NCI-H524 (cell line): Measurements from ENCODE around the gene ASPDH.
"Not testable (repeated sequence)": the region's sequence is repeated elsewhere in the genome, so short reads cannot be mapped to it uniquely, and the experiment has no call there.

ENCODE experiments used
- DNase-seq, 2 experiments: peaks; one replicate each; lab custom pipeline; 2025; lab: John Stamatoyannopoulos, UW

Gene ASPDH

DNA sequence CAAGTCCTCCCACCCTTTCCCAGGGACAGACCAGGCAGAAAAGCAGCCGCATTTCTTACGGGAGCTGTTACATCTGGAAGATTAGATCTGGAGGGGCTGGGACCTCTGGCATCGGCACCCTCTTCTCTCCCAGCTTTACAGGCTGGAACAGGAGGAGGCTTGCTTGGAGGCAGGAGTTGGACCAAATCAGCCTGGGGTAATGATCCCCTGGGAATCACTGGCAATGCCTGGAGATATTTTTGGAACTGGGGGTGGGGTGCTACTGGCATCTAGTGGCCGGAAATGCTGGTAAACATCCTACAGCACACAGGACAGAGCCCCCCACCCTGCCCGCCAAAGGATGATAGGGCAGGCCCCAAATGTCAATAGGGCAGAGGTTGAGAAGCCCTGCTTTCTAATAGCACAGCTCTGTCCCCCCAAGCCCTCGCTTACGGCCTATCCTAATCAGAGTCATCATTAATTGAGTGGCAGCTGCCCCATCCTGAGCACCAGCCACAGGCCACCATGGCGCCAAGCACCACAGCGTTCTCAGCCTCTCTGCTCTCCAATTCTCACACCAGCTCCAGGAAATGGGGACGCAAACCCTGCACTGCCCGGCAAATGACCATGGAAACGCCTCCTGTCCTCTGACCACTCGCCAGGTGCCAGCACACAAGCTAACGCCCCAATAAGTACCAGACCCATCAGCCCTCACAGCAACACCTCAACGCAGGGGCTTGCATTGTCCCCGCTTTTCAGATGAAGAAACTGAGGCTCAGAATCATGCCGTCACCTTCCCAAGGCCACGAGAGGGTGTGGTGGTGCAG, 33.9 kb upstream of the ASPDH start:
- DNase-seq, result peak in 1 of 2 experiments; percentile 29

DNA sequence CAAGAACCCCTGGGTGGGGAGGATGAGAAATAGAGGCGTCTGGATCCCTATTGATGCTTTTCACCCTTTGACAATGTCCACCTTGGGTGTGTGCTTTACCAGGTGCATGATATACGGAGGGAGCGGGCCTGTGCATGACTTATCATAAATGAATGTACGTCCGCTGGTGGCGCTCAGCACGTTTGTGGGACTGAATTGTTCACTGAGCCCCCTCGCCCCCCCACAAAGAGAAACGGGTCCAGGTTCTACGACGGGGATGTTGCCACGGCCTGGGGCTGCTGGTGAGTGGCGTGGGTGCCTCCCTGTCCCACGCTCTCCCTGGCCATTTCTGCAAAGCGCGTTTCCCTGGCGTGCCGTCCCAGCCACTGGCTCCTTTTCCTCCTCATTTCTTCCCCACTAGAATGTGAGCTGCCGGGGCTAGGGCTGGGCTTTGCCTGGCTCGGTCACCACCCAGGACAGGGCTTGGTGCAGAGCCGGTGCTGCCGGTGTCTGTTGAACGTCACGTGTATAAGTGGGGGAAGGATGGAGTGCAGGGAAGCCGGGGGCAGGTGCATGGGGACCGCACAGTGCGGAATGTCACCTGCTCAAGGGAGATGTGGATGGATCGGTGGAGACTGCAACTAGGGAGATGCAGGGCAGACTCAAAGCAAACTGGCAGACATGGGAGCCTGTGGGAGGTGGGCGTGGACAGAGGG, 33.0 kb upstream of the ASPDH start:
- DNase-seq, result no peak

DNA sequence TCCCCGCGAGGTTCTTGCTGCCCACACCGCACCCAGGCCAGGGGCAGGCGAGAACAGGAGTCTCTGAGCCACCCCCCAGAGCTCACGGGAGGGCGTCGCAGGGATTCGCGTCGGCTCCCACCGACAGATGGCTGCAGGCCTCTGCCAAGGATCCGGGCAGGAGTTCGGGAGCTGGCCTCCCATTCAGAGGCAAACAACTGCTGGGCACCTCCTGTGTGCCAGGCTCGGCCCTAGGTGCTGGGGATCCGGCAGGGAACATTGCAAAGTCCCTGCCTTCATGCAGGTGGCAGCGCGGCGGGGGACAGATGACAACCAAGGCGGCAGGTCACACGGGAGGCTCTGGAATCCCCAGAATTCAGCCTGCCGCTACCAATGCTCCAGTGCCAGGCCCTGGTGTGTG, 29.2 kb upstream of the ASPDH start:
- DNase-seq, result no peak

DNA sequence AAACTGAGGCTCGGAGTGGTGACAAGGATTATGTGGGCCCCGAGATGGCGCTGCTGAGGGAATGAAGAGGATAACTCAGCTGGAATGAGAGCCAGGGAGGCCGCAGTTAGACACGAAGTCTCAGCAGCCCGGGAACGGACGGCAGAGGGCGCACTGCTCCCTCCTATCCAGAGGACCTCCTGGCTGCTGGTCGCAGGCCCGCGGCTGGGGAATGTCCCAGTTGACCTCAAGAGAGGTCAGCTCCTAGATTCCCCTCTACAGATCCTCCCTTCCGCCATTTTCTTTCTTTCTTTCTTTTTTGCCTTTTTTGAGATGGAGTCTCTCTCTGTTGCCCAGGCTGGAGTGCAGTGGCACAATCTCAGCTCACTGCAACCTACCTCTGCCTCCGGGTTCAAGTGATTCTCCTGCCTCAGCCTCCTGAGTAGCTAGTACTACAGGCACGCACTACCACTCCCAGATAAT, 24.1 kb upstream of the ASPDH start:
- peak; percentile 55 to 87 for DNase-seq

DNA sequence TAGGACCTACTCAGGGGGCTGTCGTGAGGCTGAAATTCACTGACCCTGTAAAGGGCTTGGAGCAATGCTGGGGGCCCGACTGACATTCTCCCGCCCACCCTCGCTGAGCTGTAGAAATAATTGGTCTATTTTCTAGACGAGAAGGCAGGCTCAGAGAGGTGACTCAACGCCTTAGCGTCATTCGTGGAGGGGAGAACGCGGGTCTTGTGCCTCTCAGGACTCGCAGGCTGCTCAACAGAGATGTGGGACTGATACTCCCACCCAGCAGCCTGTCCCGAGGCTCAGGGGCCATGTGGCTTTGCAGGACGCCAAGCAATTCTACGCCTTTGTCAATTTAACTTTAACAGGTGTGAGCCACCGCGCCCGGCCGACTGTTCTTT, 23.6 kb upstream of the ASPDH start:
- DNase-seq, result no peak

DNA sequence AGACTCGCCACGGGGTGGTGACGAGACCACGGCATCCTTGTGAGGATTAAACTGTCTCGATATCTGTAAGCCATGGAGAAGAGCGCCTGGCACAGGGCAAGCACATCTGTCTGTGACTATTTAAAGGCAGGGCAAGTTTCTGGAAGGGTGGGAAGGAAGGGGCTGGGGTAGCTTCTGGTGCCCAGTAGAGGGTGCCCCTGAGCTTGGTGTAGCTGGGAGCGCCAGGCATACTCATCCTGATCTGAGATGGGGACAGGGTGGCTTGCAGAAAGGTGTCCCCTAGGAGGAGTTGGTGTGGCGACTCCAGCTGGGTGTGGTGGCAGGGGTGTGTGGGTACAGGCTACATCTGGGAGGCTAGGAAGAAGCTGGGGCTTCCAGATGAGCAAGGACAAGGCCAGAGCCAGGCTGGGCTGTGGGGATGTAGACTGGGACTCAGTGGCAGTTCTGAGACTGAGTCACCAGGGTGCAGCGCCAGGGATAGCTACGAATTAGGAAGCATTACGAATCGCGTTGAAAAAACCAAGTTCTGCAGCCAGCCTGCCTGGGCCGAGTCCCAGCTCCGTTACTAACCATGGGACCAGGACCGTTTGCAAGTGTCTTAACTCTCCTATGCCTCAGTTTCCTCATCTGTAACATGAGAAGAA, 23.1 kb upstream of the ASPDH start:
- no peak for DNase-seq

DNA sequence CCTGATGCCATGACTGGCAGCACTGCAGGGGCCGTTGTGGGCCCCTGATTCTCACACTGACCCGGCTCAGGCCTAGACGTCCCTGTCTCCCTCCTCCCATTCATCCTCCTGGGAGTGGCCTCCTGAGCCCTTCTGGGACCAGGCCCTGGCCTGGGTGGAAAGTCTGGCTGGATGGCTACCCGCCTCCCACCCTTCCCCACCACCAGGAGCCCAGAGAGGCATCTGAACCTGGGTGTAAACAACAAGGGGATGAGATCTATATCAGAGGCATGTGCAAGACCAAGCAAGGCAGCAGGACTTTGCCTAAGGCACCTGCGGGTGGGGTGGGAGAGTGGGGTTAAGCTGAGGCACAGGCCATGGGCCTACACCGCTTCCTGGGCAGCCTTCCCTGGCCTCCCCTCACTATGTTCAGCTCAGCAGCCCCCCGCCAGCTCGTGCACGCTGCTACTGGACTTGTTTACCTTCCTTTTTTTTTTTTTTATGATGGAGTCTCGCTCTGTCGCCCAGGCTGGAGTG, 22.0 kb upstream of the ASPDH start:
- no peak for DNase-seq

DNA sequence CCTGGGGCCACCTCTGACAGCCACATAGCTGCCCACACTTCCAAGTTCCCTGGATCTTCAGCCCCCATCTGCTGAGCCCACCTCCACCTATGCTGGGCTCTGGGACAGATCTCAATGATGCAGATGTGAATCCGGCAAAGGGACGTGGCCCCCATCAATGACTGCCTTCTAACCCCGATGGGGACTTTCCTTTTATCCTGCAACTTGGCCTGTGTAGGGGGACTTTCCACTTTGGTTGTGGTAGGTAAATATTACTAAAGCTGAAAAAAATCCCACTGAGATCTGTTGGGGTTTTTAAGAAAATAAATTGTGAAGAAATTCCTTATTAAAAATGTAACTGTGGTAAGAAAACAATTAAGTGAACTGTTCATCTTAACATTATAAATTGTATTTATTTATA, 20.8 kb upstream of the ASPDH start:
- no peak for DNase-seq

DNA sequence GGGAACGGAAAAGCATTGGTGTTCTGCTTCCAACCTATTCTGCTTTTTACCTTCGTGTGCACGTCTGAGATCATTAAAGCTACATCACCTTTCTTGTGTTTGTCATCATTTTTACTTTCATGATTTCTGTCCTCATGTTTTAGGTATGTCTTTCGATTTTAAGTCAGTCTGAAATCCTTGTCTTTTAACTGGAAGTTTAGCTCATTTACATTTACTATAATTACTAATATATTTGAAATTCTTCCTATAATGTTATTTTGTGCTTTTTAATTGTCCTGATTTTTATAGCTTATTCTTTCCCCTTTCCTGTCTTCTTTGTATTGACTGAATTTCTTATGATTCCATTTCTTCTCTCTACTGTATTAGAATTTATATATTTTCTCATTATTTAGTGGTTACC, 19.2 kb upstream of the ASPDH start:
- DNase-seq, result no peak

DNA sequence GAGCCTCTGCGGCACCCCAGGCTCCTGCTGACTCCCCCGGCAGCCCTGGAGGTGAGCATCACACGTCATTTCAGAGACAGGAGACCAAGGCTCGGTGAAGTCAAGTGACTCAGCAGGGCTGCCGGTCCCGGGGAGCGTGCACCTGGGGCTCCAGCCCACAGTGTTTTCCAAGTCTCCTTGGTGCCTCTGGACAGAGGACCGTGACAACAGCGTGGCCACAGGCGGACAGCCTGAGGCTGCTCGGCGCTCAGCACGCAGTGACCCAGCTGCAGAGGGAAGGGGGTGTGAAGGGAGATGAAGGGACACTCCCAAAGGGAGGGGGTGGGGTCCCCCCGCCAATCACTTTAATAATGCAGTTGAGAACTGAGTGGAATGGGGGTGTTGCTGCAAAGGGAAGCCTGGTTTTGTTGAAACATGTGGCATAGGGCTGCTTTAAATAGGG, 17.5 kb upstream of the ASPDH start:
- no peak for DNase-seq

DNA sequence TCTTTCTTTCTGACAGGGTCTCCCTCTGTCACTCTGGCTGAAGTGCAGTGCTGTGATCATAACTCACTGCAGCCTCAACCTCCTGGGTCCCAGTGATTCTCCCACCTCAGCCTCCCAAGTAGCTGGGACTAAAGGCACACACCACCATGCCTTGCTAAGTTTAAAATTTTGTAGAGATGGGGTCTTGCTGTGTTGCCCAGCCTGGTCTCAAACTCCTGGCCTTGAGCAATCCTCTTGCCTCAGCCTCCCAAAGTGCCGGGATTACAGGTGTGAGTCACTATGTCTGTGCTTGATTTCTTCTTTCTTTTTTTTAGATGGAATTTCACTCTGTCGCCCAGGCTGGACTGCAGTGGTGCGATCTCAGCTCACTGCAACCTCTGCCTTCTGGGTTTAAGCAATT, 14.3 kb upstream of the ASPDH start:
- DNase-seq, result not testable (repeated sequence)

DNA sequence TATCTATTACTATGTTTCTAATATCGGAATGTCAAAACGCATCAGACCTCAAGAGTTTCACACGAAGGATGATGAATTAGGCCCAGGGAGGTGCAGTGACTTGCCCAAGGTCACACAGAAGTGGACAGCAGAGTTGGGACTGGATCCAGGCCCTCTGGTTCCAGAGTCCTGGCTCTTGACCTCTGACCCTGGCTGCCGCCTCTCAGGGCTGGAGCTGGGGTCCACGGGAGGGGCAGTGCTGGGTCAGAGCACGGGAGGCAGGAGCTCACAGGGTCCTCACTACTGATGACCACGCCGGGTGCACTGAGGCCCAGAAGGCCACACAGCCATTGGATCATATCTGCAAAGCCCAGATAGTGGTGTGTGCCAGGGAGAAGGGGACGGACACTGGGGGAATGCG, 9.2 kb upstream of the ASPDH start:
- DNase-seq, result no peak

DNA sequence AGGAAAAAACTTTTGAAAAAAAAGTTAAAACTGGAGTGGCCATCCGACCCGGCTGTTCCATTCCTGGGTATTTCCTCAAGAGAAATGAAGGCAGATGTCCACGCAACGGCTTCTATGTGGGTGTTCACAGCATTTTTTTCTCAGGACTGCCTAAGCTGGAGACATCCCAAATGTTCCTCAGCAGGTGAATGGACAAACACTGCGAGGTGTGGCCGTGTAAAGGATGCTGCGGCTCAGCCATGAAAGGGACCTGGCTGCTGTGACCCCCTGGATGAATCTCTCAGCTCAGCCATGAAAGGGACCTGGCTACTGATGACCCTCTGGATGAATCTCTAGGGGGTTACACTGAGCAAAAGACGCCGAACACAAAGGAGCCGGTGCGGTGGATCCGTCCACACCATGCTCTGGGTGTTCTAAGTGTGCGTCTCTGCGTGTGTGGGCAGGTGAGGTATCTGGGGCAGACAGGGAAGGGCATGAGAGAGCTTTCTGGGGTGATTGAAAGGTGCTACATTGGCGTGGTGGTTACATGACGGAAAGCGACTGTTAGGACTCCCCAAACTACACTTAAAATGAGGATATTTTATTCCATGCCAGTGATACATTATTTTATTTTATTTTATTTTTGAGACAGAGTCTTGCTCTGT, 7.2 kb upstream of the ASPDH start:
- DNase-seq, result no peak

DNA sequence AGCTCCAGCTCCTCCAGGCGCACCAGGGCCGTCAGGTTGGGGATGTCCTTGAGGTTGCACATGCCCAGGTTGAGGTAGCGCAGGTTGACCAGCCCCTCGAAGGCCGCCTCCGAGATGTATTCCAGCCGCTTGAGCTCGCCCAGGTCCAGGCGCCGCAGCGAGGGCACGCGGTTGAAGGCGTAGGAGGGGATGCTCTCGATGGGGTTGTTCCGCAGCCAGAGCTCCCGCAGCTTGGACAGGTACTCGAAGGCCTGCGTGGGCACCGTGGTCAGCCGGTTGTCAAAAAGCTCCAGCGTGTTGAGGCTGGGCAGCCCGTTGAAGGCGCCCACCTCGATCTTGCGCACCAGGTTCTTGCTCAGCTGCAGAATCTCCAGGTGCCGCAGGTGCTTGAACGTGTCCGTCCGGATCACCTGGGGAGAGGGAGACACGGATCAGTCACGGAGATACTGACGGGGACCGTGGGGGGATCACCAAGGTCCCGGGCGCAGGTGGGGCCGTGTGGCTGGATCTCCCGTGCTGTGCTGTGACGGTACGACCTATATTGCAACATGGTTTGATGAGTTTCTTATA, 5.4 kb upstream of the ASPDH start:
- no peak for DNase-seq

DNA sequence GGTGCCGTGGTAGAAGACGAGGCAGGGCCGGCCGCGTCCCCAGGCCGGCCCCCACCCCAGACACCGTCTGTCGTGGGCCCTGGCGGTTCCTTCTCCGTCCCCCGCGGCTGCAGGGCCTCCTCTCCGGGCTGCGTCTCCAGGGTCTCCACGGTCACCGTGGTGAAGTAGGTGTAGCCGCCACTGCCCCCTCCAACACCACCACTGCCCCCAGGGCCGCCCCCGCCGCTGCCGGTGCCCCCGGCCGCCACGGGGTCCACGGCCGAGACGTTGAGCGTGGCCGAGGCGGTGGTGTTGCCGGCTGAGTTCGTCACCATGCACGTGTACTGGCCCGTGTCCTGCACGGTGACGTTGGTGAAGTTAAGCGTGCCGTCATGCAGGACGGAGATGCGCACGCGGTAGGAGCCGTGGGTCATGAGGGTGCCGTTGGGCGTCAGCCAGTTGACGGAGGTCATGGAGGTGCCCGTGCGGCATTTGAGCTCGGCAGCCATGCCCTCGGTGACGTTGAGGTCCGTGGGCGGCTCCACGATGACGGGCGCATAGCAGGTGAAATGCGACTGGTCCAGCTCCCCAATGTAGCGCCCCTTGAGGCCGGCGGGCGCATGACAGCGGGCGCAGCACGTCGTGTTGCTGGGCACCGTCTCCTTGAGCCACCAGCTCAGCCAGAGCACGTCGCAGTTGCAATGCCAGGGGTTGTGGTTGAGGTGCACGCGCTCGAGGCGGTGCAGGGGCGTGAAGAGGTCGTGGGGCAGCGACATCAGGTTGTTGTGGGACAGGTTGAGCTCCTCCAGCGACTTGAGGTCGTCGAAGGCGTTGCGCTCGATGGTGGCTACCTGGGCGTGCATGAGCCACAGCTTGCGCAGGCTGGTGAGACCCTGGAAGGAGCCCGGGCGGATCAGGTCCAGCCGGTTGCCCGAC, 4.6 kb upstream of the ASPDH start:
- DNase-seq, result no peak

DNA sequence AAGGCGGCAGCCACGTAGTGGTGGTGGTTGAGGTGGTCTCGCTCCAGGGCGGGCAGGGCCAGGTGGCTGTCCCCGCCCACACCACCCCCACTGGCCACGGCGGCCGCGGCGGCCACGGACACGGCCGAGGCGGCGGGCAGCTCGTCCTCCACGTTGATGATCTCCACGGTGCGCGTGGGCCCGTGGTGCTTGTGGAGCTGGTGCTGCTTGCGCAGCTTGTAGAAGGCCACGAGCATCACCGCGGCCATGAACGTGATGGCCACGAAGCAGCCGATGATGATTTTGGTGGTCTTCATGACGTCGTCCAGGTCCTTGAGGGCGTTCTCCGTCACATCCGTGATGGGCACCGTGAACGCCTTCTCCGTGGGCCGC, 4.0 kb upstream of the ASPDH start:
- no peak for DNase-seq

DNA sequence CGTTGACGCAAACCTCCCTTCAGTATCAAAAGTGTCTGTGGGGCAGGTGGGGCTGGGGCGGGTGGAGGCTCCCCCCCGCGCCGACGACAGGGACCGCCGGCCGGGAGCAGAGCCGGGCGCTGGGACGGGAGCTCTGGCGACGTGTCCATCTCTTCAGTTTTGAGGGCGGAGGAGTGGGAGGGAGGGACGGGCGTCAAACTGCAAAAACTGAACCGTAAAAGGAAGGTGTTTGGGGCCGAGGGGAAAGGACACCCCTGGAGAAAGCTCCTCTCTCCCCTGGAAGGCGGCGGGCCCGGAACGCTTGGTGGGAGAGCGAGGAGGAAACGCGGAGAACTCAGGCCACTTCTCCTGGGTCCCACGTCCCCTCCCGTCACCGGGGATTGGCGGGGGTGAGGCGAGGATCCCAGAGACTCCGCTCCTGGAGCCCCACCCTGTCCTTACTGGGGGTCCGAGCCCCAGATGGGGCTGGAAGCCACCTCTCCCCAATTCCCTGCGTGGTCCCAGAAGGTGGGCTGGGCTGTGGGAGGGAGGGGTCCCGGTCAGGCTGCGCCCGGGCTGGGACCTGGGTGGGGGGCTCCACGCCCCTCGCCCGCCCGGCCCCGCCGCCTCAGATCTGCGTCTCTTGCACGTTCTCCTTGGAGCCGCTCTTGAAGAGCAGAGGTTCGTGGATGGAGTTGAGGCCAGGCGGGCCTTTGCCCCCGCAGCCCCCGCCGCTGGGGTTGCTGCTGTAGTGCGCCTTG, 3.4 kb upstream of the ASPDH start:
- DNase-seq, result no peak

DNA sequence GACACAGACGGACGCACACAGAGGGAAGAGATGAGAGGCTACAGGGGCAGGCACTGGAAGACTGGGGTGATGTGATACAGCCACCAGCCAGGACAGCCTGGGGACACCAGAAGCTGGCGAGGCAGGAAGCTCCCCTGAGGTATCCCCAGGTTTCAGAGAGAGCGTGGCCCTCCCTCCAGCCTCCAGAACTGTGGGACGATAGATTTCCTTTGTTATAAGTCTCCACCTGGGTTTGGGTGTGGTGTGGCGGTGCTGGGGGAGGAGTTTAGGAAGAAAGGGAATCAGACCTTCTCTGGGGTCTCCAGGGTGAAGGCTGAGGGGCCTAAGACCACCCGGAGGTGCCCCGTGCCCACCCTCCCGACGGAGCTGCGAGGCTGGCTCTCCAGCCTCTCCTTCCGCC, 2.7 kb upstream of the ASPDH start:
- no peak for DNase-seq

DNA sequence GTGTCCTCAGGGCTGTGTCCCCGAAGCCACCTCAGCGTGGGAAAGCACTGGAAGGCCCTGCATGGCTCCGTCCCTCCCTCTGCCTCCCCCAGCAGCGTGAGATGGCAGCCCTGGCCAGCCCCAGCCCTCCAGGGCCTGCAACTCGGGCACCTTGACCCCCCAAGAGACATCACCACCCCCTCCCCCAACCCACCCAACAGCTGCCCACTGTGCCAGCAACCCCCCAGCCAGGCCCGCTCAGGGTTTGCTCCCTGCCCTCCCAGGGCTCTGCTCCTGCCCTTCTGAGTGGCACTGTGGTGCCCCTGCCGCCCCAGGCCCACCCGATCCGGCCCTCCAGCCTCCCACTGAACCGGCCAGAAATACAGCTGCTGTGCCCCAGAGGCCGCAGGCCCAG, 1.5 kb upstream of the ASPDH start:
- no peak for DNase-seq
